Gastroesophageal sphincter (tissue), 3 donors: ENCODE data around the gene RASGRP3.

ENCODE experiments used
- POLR2A ChIP-seq, 2 donors: fragments of 450-650 bp; IDR thresholded peaks; one replicate each; pipeline ENCODE4 v1.6.1; 2017; ENCODE audit warnings: antibody characterized with exemption in 2 of 2, mild to moderate bottlenecking in 2 of 2, moderate library complexity in 1 of 2
- TF ChIP-seq, protein P1 (sequence below), 4 experiments: fragments of 200-600 bp in 2 of 4; fragments of 450-650 bp in 2 of 4; sonication (generic) in 1 of 4; IDR thresholded peaks; one replicate each; pipeline ENCODE4 v1.5.1; 2017 to 2019; ENCODE audit warnings: antibody characterized with exemption in 4 of 4, mild to moderate bottlenecking in 2 of 4, moderate library complexity in 2 of 4

DNA sequence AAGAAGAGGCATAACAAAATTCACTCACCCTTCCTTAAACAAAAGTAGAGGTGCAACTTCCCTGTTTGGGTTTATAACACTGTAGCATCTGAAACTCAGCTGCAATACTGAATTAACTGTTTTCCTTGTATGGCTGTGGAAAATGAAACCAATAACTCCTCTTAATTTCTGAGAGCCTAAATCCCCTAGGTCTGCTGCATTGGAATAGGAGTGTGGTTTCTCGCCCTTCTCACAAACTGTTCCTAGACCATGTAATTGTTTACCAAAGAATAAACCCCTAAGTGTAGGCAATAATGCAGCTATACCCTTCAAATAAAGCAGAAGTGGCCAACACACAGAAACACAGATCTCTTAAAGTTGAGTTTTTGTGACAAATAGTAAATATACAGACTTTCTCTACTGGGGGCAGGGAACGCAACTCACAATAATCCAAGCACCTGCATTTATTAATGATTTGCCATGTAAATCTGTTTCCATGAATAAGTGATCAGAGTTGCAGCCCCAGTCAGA is 52.0 kb downstream of the RASGRP3 start:
- TF ChIP-seq, protein P1, sequence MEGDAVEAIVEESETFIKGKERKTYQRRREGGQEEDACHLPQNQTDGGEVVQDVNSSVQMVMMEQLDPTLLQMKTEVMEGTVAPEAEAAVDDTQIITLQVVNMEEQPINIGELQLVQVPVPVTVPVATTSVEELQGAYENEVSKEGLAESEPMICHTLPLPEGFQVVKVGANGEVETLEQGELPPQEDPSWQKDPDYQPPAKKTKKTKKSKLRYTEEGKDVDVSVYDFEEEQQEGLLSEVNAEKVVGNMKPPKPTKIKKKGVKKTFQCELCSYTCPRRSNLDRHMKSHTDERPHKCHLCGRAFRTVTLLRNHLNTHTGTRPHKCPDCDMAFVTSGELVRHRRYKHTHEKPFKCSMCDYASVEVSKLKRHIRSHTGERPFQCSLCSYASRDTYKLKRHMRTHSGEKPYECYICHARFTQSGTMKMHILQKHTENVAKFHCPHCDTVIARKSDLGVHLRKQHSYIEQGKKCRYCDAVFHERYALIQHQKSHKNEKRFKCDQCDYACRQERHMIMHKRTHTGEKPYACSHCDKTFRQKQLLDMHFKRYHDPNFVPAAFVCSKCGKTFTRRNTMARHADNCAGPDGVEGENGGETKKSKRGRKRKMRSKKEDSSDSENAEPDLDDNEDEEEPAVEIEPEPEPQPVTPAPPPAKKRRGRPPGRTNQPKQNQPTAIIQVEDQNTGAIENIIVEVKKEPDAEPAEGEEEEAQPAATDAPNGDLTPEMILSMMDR (IDR thresholded peaks at IDR 0.05): no peak
- TF ChIP-seq POLR2A (IDR thresholded peaks at IDR 0.05): no peak
